Progenitor cell of endocrine pancreas (in vitro differentiated cells): ENCODE results near the gene OR51F1. TPM values are rescaled to one million over a fixed set of nuclear protein-coding genes. Genes with fewer than 3 reads are reported as not detected.

ENCODE experiments used
- total RNA-seq: library from RNA; stranded (reverse); gene quantifications from 2 replicates; pipeline ENCODE4 v1.2.1, GENCODE V29; 2021

The OR51F1 gene
- total RNA-seq, 1 donor from 2014 or later: not detected

Other genes starting within 250 kb of the OR51F1 start
- gene OR52M1, start 224.7 kb downstream of the OR51F1 start, total RNA-seq: not detected in 2 replicates
- gene OR52I2, start 188.2 kb downstream of the OR51F1 start, total RNA-seq: not detected in 2 replicates
- not detected in 2 replicates for gene OR52I1, start 175.9 kb downstream of the OR51F1 start, total RNA-seq
- 18.1 and 18.7 TPM in 2 replicates for gene TRIM68, start 161.7 kb downstream of the OR51F1 start, total RNA-seq
- gene OR51D1, start 132.5 kb downstream of the OR51F1 start, total RNA-seq: not detected in 2 replicates
- 0.11 and 0.14 TPM in 2 replicates for gene OR51E1, start 126.0 kb downstream of the OR51F1 start, total RNA-seq
- not detected in 2 replicates for gene OR51E2, start 72.1 kb downstream of the OR51F1 start, total RNA-seq
- gene MMP26, start 65.2 kb downstream of the OR51F1 start, total RNA-seq: not detected in 2 replicates
- gene OR52R1, start 34.4 kb upstream of the OR51F1 start, total RNA-seq: not detected in 2 replicates
- not detected in 2 replicates for gene OR51F2, start 51.4 kb upstream of the OR51F1 start, total RNA-seq
- gene OR51S1, start 79.3 kb upstream of the OR51F1 start, total RNA-seq: not detected in 2 replicates
- not detected in 2 replicates for gene OR51T1, start 112.0 kb upstream of the OR51F1 start, total RNA-seq
- gene OR51A7, start 133.8 kb upstream of the OR51F1 start, total RNA-seq: not detected in 2 replicates
- gene OR51G2, start 149.4 kb upstream of the OR51F1 start, total RNA-seq: not detected in 2 replicates
- not detected in 2 replicates for gene OR51G1, start 154.4 kb upstream of the OR51F1 start, total RNA-seq
- not detected in 2 replicates for gene OR51A4, start 177.7 kb upstream of the OR51F1 start, total RNA-seq
- gene OR51A2, start 185.8 kb upstream of the OR51F1 start, total RNA-seq: not detected in 2 replicates
- not detected in 2 replicates for gene OR51L1, start 224.9 kb upstream of the OR51F1 start, total RNA-seq